GM12878 (cell line): ENCODE measurements around the gene SERPING1. TPM values are rescaled to one million over a fixed set of nuclear protein-coding genes. Genes with fewer than 3 reads are reported as not detected.
A peak's percentile ranks its signal among the peaks of the same experiment; 100 is the strongest.

Experiments
- ATAC-seq: fragments of 200-7000 bp; cut with Tn5 transposase; 3 replicates; pipeline ENCODE4 v1.9.1; 2020; ENCODE audit warnings: mild to moderate bottlenecking, moderate library complexity
- BruUV-seq: library from RNA; stranded (reverse); fragments of 400-500 nt; replicated peaks from 2 replicates; lab custom pipeline; 2021; lab: Mats Ljungman, UMichigan
- CTCF ChIA-PET: fragments of 300-600 bp; sonication (Branson Sonifier 250); formaldehyde crosslinking; extraction: SDS; loops from one replicate; lab custom pipeline; 2021; ENCODE audit warnings: inconsistent platforms; lab: Yijun Ruan, JAX
- POLR2A ChIA-PET: fragments of 350-600 bp; formaldehyde crosslinking; extraction: SDS; loops from one replicate; lab custom pipeline; 2021; ENCODE audit warnings: inconsistent platforms; lab: Charles Lee
- RAD21 ChIA-PET: fragments of 300-600 bp; sonication (Branson Sonifier 250); formaldehyde crosslinking; loops from one replicate; lab custom pipeline; 2023; ENCODE audit warnings: antibody characterized with exemption; ENCODE audit not compliant: unreplicated experiment; lab: Charles Lee
- SMC1A ChIA-PET: fragments of 300-600 bp; sonication (Branson Sonifier 250); formaldehyde crosslinking; loops from one replicate; lab custom pipeline; 2023; ENCODE audit not compliant: unreplicated experiment, uncharacterized antibody; lab: Charles Lee
- DNase-seq: peaks from one replicate; pipeline ENCODE4 v3.0.0-alpha.2; 2011; ENCODE audit warnings: low read depth, low spot score
- FAIRE-seq: peaks from 3 replicates; lab custom pipeline; 2011; peaks lifted over from hg19 to GRCh38; lab: Jason Lieb, UNC
- H2AFZ ChIP-seq: 2 replicates; pipeline ENCODE4 v1.6.0; 2011; ENCODE audit warnings: low read depth, low read length, control low read depth; ENCODE audit not compliant: control insufficient read depth
- H3K27ac ChIP-seq: 2 replicates; pipeline ENCODE4 v1.5.1; 2011; ENCODE audit warnings: control low read depth; ENCODE audit not compliant: control insufficient read depth, insufficient read depth
- H3K27me3 ChIP-seq, 2 experiments: replicated peaks in 1 of 2; 2 replicates each; pipeline versions ENCODE4 v1.6.0 to v1.6.1; 2011; ENCODE audit warnings: low read length in 1 of 2; ENCODE audit not compliant: control insufficient read depth in 2 of 2, insufficient read depth in 2 of 2
- H3K36me3 ChIP-seq, 2 experiments: 2 replicates each; pipeline ENCODE4 v1.5.1; 2011; ENCODE audit warnings: low read length in 1 of 2; ENCODE audit not compliant: control insufficient read depth in 2 of 2, insufficient read depth in 2 of 2
- H3K4me1 ChIP-seq: 2 replicates; pipeline ENCODE4 v1.6.1; 2011; ENCODE audit warnings: mild to moderate bottlenecking, low read length, moderate library complexity, mixed read lengths; ENCODE audit not compliant: control insufficient read depth, insufficient read depth
- H3K4me2 ChIP-seq: 2 replicates; pipeline ENCODE4 v1.6.0; 2011; ENCODE audit warnings: control low read depth; ENCODE audit not compliant: control insufficient read depth, insufficient read depth
- H3K4me3 ChIP-seq: fragments of 200-600 bp; sonication (generic); 2 replicates; pipeline ENCODE4 v1.5.1; 2016
- H3K79me2 ChIP-seq: 2 replicates; pipeline ENCODE4 v1.6.0; 2011; ENCODE audit warnings: low read length; ENCODE audit not compliant: control insufficient read depth, insufficient read depth
- H3K9ac ChIP-seq: 2 replicates; pipeline ENCODE4 v1.8.0; 2011; ENCODE audit warnings: low read length, control low read depth, mixed read lengths; ENCODE audit not compliant: control insufficient read depth, insufficient read depth
- H3K9me3 ChIP-seq: replicated peaks from 3 replicates; pipeline ENCODE4 v1.5.1; 2011; ENCODE audit warnings: mild to moderate bottlenecking, low read length; ENCODE audit not compliant: control insufficient read depth, insufficient read depth
- H4K20me1 ChIP-seq: 2 replicates; pipeline ENCODE4 v1.6.0; 2011; ENCODE audit not compliant: control insufficient read depth, insufficient read depth
- ASH2L ChIP-seq: fragments of 300-600, 200-600 bp; sonication (generic); IDR thresholded peaks from 2 replicates; pipeline ENCODE4 v1.6.1; 2017; ENCODE audit warnings: low read depth, mild to moderate bottlenecking, borderline replicate concordance
- ATF7 ChIP-seq: fragments of 450-650 bp; IDR thresholded peaks from 2 replicates; pipeline ENCODE4 v1.6.1; 2016; ENCODE audit warnings: low read depth, mild to moderate bottlenecking
- CHD1 ChIP-seq: IDR thresholded peaks from 2 replicates; pipeline ENCODE4 v1.6.1; 2012; ENCODE audit warnings: low read depth, low read length, improper control_type of control experiment
- CHD2 ChIP-seq: IDR thresholded peaks from 2 replicates; pipeline ENCODE4 v1.6.1; 2011; ENCODE audit warnings: low read depth, low read length, improper control_type of control experiment, borderline replicate concordance
- CREB1 ChIP-seq: IDR thresholded peaks from 2 replicates; pipeline ENCODE4 v1.6.1; 2012; ENCODE audit warnings: low read depth, mild to moderate bottlenecking, inconsistent platforms
- ESRRA ChIP-seq: IDR thresholded peaks from 2 replicates; pipeline ENCODE4 v1.6.1; 2012; ENCODE audit warnings: mild to moderate bottlenecking, low read length, improper control_type of control experiment
- IKZF2 ChIP-seq, 2 experiments: fragments of 450-650 bp; IDR thresholded peaks; 2 replicates each; pipeline ENCODE4 v1.6.1; 2017; ENCODE audit warnings: mild to moderate bottlenecking in 2 of 2, moderate library complexity in 2 of 2
- MTA2 ChIP-seq: fragments of 450-650 bp; IDR thresholded peaks from 2 replicates; pipeline ENCODE4 v1.6.1; 2016; ENCODE audit warnings: low read depth, mild to moderate bottlenecking, moderate library complexity
- RCOR1 ChIP-seq: conservative IDR thresholded peaks from 2 replicates; pipeline ENCODE4 v1.6.1; 2012; ENCODE audit warnings: low read depth, low read length, improper control_type of control experiment
- SMARCA5 ChIP-seq: fragments of 450-650 bp; IDR thresholded peaks from 2 replicates; pipeline ENCODE4 v1.6.1; 2017; ENCODE audit warnings: mild to moderate bottlenecking
- ZNF622 ChIP-seq: fragments of 450-650 bp; IDR thresholded peaks from 2 replicates; pipeline ENCODE4 v1.6.1; 2017; ENCODE audit warnings: mild to moderate bottlenecking, inconsistent platforms
- WGBS: methylation state at CpG from one replicate; pipeline ENCODE4 v1.1.6; 2016; ENCODE audit warnings: low lambda C conversion rate; ENCODE audit not compliant: insufficient replicate concordance, insufficient coverage; ENCODE audit errors: missing lambda C conversion rate; 5-methylcytosine and 5-hydroxymethylcytosine counted together
- in situ Hi-C: fragments of 300-500 bp; cut with MboI; formaldehyde crosslinking; loops from 9 replicates; pipeline ENCODE4 v1.14.3; 2018; ENCODE audit warnings: mixed read lengths
- intact Hi-C: fragments of 100-400 bp; cut with micrococcal nuclease; formaldehyde crosslinking; loops from one replicate; pipeline ENCODE4 v1.14.2; 2022; ENCODE audit not compliant: unreplicated experiment
- polyA plus RNA-seq, 11 experiments: library from polyadenylated mRNA; depleted of rRNA in 4 of 11; unstranded in 6 of 11; stranded (reverse) in 5 of 11; fragments of >200 nt; fragmentation: Nextera tagmentation in 4 of 11; fragmentation: Illumina TruSeq in 1 of 11; extraction: Ambion mirVana in 4 of 11; extraction: Trizol in 1 of 11; gene quantifications; 1 replicate in 1 of 11; 2 replicates in 10 of 11; pipeline versions ENCODE4 v1.2.1 to v1.2.3, GENCODE V29; 2011 to 2016; ENCODE audit warnings: inconsistent platforms in 2 of 11, missing spikeins in 2 of 11, low read depth in 1 of 11
- total RNA-seq, 4 experiments: library from RNA; depleted of rRNA in 3 of 4; stranded (reverse); fragments of >200 nt in 3 of 4; fragmentation: Illumina TruSeq in 1 of 4; extraction: Trizol in 1 of 4; gene quantifications; 2 replicates each; pipeline versions ENCODE4 v1.2.1 to v1.2.3, GENCODE V29; 2013 to 2021
- TF ChIP-seq, protein P1 (sequence below), 3 experiments: IDR thresholded peaks in 2 of 3; conservative IDR thresholded peaks in 1 of 3; 2 replicates each; pipeline ENCODE4 v1.5.1; 2011; ENCODE audit warnings: low read depth in 3 of 3, low read length in 3 of 3, mild to moderate bottlenecking in 3 of 3, control low read depth in 2 of 3, moderate library complexity in 2 of 3, inconsistent platforms in 1 of 3, mixed read lengths in 1 of 3; ENCODE audit not compliant: control insufficient read depth in 2 of 3, insufficient read depth in 1 of 3; ENCODE audit errors: extremely low read depth in 1 of 3
- TF ChIP-seq, protein P2 (sequence below): IDR thresholded peaks from 2 replicates; pipeline ENCODE4 v1.6.1; 2011; ENCODE audit warnings: borderline replicate concordance, low read depth, mild to moderate bottlenecking, moderate library complexity, mixed read lengths, low read length; ENCODE audit not compliant: insufficient read depth; ENCODE audit errors: extremely low read length
- TF ChIP-seq, protein P3 (sequence below): fragments of 450-650 bp; IDR thresholded peaks from 2 replicates; pipeline ENCODE4 v1.6.1; 2017; ENCODE audit warnings: mild to moderate bottlenecking, low read depth, inconsistent platforms; ENCODE audit not compliant: poor library complexity, severe bottlenecking

Gene SERPING1
- total and polyA plus RNA-seq, 10 of the 15 experiments (the other 5 are each of a cell fraction or from before 2014, with no cell fraction given), result 0.24 to 1.4 TPM; not detected in 8

DNA sequence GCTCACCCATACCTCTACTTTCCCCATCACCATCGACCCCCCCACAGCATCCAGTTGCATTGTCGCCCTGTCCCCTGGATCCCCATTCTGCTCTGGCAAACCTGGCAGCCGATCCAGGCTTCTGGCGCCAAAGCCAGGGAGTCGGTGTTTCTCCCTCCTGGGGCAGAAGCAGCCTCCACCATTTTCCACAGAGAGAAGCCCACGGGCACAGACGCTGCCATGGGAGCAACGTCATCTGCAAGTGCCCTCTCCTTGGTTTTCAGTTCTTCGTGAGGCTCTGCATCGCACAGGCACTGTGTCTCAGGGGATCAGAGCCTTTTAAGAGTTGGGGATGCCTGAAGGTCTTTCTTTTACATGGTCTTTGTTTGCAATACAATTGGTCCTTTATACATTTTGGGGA, 49.9 kb downstream of the SERPING1 start (continued):
- TF ChIP-seq, protein P1, sequence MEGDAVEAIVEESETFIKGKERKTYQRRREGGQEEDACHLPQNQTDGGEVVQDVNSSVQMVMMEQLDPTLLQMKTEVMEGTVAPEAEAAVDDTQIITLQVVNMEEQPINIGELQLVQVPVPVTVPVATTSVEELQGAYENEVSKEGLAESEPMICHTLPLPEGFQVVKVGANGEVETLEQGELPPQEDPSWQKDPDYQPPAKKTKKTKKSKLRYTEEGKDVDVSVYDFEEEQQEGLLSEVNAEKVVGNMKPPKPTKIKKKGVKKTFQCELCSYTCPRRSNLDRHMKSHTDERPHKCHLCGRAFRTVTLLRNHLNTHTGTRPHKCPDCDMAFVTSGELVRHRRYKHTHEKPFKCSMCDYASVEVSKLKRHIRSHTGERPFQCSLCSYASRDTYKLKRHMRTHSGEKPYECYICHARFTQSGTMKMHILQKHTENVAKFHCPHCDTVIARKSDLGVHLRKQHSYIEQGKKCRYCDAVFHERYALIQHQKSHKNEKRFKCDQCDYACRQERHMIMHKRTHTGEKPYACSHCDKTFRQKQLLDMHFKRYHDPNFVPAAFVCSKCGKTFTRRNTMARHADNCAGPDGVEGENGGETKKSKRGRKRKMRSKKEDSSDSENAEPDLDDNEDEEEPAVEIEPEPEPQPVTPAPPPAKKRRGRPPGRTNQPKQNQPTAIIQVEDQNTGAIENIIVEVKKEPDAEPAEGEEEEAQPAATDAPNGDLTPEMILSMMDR (IDR thresholded peaks at IDR 0.05 in 2 of 3, conservative IDR thresholded peaks at IDR 0.05 in 1 of 3; ENCODE audit: control insufficient read depth in 2 of 3, extremely low read depth in 1 of 3, insufficient read depth in 1 of 3, low read depth in 3 of 3, low read length in 3 of 3), result no peak
- TF ChIP-seq CHD1 (no peak), ASH2L (no peak), ZNF622 (no peak), ATF7 (no peak)
- TF ChIP-seq, all 136 proteins: peak for 0

DNA sequence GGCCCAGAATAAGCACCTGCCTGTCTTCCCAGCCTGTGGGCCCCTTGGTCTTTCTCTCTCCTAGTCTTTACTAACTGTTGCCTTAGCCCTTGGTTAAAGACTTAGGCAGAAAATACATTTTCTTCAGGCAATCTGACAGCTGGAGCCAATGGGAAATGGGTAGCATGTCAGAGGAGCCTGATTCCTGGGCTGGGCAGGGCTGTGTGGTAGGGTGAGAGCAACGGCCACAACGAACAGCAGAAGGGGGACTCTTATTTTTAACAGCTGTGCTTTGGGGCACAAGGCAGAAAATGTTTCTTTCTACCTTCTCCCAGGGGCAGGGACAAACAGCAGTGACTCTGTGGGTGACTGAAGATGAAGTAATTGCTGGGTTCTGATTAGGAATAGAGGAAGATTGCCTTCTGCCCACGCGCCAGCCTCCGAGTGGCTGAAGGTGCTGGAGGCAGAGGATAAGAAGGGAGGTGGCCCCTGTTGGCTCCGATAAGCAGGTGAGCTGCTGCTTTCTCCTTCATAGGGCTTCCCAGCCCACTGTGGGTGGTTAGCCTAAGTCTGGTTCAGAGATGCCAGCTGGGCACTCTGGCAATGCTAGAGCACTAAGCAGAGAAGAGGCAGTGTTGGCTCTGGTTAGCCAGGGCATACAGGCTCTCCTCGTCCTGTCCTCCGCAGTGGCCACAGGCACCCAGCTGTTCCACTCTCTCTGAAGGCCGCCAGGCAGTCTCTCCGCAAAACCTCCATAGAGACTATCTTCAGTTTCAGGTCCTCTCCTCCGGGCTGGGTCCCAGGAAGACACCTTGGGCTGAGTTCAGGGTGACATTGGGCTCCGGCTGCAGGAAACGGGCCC, 50.7 kb downstream of the SERPING1 start:
- no peak for DNase-seq
- TF ChIP-seq CREB1 (no peak), IKZF2 (IDR thresholded peaks at IDR 0.05) (no peak), SMARCA5 (no peak), ESRRA (no peak), RCOR1 (no peak), MTA2 (no peak), CHD2 (no peak)
- TF ChIP-seq, protein P2, sequence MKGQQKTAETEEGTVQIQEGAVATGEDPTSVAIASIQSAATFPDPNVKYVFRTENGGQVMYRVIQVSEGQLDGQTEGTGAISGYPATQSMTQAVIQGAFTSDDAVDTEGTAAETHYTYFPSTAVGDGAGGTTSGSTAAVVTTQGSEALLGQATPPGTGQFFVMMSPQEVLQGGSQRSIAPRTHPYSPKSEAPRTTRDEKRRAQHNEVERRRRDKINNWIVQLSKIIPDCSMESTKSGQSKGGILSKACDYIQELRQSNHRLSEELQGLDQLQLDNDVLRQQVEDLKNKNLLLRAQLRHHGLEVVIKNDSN, result no peak
- TF ChIP-seq, protein P3, sequence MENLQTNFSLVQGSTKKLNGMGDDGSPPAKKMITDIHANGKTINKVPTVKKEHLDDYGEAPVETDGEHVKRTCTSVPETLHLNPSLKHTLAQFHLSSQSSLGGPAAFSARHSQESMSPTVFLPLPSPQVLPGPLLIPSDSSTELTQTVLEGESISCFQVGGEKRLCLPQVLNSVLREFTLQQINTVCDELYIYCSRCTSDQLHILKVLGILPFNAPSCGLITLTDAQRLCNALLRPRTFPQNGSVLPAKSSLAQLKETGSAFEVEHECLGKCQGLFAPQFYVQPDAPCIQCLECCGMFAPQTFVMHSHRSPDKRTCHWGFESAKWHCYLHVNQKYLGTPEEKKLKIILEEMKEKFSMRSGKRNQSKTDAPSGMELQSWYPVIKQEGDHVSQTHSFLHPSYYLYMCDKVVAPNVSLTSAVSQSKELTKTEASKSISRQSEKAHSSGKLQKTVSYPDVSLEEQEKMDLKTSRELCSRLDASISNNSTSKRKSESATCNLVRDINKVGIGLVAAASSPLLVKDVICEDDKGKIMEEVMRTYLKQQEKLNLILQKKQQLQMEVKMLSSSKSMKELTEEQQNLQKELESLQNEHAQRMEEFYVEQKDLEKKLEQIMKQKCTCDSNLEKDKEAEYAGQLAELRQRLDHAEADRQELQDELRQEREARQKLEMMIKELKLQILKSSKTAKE, result no peak
- FAIRE-seq, result no peak
- H3K9ac ChIP-seq, result no peak overlapping the region
- H3K4me1 ChIP-seq, result peaks cover 12% of the 10 kb centered on the region
- POLR2A ChIA-PET, result interaction anchor here (1.0 kb wide), 2 partner anchors 10 to 100 kb away, joined by 3 to 10 read pairs; no protein-coding TSS in a partner anchor
- intact Hi-C loops, result no loop called here
- WGBS, result 33% methylated on average over 13 of the region's 13 CpGs
- H3K79me2 ChIP-seq, result no peaks in the 10 kb centered on the region
- no peak overlapping the region for H3K4me3 ChIP-seq
- H4K20me1 ChIP-seq, result no peaks in the 10 kb centered on the region
- H3K27me3 ChIP-seq, result peaks cover 12 to 17% of the 10 kb centered on the region in 2 experiments
- H3K36me3 ChIP-seq, result no peaks in the 10 kb centered on the region
- no peak overlapping the region for H2AFZ ChIP-seq
- SMC1A ChIA-PET, result interaction anchor here (1.0 to 2.1 kb wide), 3 partner anchors 9 to 152 kb away, joined by 3 to 6 read pairs (median 3); partner anchors contain the start of gene UBE2L6
- in situ Hi-C loops, result no loop called here
- ATAC-seq, result peak; percentile 17
- H3K27ac ChIP-seq, result no peak overlapping the region
- no TSS peak for BruUV-seq
- RAD21 ChIA-PET, result interaction anchor here (1.2 kb wide), 1 partner anchor 66 kb away, joined by 3 read pairs; no protein-coding TSS in a partner anchor
- H3K9me3 ChIP-seq, result no peaks in the 10 kb centered on the region
- CTCF ChIA-PET, result interaction anchor here (0.7 to 13.9 kb wide), 12 partner anchors 8 to 325 kb away, joined by 3 to 319 read pairs (median 4); partner anchors contain the start of gene UBE2L6
- H3K4me2 ChIP-seq, result peak overlapping the region; percentile 26; the same call in 1 of the 2 replicates
